HG02884 (cell line): ENCODE results near the gene LMO2.
"Not testable (repeated sequence)": the region's sequence is repeated elsewhere in the genome, so short reads cannot be mapped to it uniquely, and the experiment has no call there.

Experiments used
- ATAC-seq: cut with Tn5 transposase; IDR thresholded peaks from one replicate; pipeline ENCODE4 v1.9.1; 2021; ENCODE audit warnings: mild to moderate bottlenecking, moderate library complexity; ENCODE audit not compliant: unreplicated experiment

Gene LMO2

DNA sequence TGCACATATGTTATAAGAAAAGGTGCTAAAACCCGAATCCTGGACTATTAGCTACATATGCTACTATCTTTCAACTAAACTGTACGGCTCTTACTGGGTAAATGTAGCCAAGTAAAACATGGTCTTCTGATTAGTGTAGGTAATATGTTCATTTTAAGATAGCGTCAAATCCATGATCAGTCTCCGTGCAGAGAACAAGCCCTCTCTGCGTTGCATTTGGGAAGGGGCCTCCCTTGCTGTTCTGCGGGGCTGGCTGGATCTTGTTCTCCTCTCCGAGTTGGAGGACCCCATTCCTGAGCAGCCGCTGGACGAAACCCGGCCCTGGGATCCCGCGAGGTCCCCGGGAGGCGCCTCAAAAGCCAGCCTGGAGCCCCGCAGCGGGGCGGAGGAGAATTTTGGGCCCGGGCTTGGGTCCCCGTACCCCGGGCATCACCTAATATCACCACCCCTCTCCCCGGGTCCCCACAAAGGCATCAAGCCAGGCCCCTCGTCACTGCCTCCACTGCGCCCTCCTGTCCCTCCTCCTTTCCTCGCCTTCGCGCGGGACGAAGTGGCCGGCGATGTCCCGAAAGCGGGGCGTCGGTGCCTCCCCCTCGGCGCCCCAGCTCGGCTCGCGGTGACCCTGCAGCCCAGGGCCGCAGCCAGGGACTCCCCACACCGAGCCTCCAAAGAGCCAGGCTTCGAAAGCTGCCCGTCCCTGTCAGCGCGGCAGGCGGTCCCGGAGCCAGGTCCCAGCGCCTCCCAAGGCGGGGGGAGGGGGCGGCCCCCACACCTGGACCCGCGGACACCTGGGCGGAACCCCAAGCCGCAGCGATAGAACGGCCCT is 63.1 kb downstream of the LMO2 start:
- ATAC-seq = no peak

DNA sequence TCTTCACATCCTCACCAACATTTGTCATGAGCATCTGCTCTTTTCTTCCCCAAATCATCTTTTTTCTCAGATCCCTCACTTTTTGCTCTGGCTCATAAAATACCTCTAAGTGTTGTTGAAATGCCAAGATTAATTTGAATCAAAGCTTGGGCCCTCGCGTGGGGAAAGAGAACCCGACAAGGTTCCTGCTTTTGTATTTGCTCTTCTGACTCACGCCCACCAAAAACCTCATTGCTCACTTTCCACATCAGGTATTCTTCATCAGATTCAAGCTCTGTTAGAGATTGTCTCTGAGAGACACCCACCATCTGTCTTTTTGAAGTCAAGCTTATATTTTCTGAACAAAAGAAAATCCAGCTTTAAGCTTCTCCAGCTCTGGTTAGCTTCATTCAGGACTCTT is 64.7 kb downstream of the LMO2 start:
- no peak for ATAC-seq

DNA sequence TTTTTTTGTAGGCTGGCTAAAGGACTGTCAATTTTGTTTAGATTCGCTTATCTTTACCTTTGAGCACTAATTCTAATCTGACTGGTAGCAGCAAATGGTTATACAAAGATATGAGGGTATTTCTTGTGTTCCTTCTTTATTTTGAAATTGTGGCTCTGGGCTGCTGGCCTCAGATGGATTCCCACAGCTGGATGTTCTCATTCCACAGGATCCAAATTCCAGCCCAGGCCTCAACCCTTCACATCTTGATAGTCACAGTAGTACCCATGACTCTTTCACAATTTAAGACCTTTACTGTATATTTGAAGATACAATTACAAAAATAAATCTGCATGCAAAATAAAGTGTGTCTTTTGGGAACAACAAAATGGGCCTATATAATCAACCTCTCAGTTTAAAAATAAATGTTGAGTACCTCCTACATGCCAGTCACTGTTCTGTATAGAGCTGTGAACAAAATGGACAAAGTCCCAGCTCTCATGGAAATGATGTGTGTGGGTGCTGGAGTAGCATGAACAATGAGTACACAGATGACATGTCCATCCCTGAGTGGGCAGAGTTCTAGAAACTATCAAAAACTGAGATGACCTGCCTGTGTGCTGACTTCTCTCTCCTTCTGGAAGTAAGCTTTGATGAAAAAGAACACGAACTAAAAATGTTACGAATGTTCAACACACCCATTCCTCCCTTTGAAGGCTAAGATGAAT is 65.9 kb downstream of the LMO2 start:
- no peak for ATAC-seq

DNA sequence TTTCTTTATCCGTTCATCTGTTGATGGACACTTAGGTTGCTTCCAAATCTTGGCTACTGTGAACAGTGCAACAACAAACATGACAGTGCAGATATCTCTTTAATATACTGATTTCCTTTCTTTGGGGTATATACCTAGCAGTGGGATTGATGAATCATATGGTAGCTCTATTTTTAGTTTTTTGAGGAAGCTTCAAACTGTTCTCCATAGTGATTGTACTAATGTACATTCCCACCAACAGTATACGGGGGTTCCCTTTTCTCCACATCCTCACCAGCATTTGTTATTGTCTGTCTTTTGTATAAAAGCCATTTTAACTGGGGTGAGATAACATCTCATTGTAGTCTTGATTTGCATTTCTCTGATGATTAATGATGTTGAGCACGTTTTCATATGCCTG is 68.9 kb downstream of the LMO2 start:
- not testable (repeated sequence) for ATAC-seq

DNA sequence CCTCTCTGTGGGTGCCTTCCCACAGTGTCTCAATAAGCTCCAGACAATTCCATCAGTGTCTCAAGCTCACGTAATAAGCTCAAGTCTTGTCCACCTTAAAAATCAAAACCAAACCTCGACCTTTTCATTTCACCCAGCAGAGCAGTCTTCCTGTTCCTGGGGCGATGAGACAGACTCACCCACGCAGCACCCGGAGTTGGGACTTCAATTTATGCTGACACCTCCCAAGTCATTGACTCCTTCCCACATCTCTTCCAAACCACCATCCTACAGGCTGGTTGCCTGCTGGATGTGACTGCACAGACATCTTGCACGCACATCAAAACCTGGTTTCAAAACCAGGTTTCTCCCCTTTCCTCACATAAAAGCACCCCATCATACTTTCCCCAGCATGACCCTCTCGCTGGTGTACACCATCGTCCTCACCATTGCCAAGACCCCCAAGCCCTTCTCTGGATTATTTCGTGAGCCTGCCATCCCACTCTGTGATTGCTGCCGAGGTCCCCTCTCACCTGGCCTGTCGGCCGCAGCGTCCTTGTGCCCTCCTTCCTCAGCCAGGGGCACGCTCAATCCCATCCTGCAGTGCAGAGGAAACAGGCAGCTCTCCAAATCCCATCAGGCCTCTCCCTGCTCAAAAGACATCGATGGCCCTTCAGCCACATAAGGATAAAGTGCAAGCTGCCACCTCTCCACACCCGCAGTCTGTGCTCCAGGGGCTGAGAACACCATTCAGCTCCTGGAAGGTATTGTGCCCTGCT is 72.4 kb downstream of the LMO2 start:
- ATAC-seq = no peak
